Activated T-cell treated with anti-CD3 and anti-CD28 coated beads, Interleukin-2, amount 50 U/mL, for 72 hours (primary cell): Measurements from ENCODE around the gene CBLB. TPM values are rescaled to one million over a fixed set of nuclear protein-coding genes. Genes with fewer than 3 reads are reported as not detected.
A peak's percentile ranks its signal among the peaks of the same experiment; 100 is the strongest.

Experiments used
- ATAC-seq, 2 donors: fragments of 150-1000 bp; cut with Tn5 transposase; replicated peaks in 1 of 2; 2 replicates each; pipeline ENCODE4 v1.10.0; 2021; ENCODE audit warnings: moderate library complexity in 2 of 2, mild to moderate bottlenecking in 1 of 2
- DNase-seq, 2 donors: peaks; one replicate each; pipeline ENCODE4 v3.0.0; 2021 to 2022; ENCODE audit warnings: mixed read lengths in 1 of 2
- H3K27ac Mint-ChIP-seq: one replicate; pipeline ENCODE4 v1.8.0; 2022; ENCODE audit warnings: mild to moderate bottlenecking, moderate library complexity, mixed read lengths
- H3K27me3 Mint-ChIP-seq: one replicate; pipeline ENCODE4 v1.8.0; 2022; ENCODE audit warnings: low read depth, mixed read lengths
- H3K36me3 Mint-ChIP-seq, 2 donors: one replicate each; pipeline ENCODE4 v1.8.0; 2022; ENCODE audit warnings: mixed read lengths in 2 of 2, mild to moderate bottlenecking in 1 of 2; ENCODE audit not compliant: insufficient read depth in 2 of 2
- H3K4me1 Mint-ChIP-seq: one replicate; pipeline ENCODE4 v1.8.0; 2022; ENCODE audit warnings: low read depth, mixed read lengths
- H3K4me3 Mint-ChIP-seq, 2 donors: one replicate each; pipeline ENCODE4 v1.8.0; 2022; ENCODE audit warnings: mild to moderate bottlenecking in 2 of 2, mixed read lengths in 2 of 2, moderate library complexity in 2 of 2
- H3K9me3 Mint-ChIP-seq, 2 donors: one replicate each; pipeline ENCODE4 v1.8.0; 2022; ENCODE audit warnings: mixed read lengths in 2 of 2
- total RNA-seq, 2 donors: library from RNA; stranded (reverse); gene quantifications; one replicate each; pipeline ENCODE4 v1.2.3, GENCODE V29; 2022

CBLB gene
- total RNA-seq, 2 donors from 2014 or later, result 159 to 191 TPM

DNA sequence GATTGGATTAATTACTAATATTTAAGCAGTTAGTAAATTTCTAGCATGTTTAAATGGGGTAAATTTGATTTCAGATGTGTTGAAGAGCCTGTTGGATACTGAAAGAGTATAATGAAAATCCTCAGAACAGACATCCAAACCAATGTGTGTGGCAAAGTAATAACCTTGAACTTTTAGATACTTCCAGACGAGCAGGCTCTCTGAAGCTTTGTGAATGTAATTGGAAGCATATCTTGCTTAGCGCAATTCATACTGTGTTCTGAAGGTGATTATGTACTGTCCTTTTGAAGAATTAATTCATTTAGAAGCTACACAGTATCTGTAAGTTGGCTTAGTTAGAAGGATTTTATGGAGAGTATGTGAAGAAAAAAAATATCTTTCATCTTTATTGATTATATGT lies 161.8 kb downstream of the CBLB start:
- ATAC-seq (no peak), DNase-seq (no peak)
- Mint-ChIP-seq H3K9me3 (no peaks in the 10 kb centered on the region), H3K4me1 (peaks cover 13% of the 10 kb centered on the region), H3K27ac (no peak overlapping the region), H3K4me3 (no peak overlapping the region), H3K27me3 (no peaks in the 10 kb centered on the region), H3K36me3 (peaks cover 5 to 44% of the 10 kb centered on the region in 2 donors)

DNA sequence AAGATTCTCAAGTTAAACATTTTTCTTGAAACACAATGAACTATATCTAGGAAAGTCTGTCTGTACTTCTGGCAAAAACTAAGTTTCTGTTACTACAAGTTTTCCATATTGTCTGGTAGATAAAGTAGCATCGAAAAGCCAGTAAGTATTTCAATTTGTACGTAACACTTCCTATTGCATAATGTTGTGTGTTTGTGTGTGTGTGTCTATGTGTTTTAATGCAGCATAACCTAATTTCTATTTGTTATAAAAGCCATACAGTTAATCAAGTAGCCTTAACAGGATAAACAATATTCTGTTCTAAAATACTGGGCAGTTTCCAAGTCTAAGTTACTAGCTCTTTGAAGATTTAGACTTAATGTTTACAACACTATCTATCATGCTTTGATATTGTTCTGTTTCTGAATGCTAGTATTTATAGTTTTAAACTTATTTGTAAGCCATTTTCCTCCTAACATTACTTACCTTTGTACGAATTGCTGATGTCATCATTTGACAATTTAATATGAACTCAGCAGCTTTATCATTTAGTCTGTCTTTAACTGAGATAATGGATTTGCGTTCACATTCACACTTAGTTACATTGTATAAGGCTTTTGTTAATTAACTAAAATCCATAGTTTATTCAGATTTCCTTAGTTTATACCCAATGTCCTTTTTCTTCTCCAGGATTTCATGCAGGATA lies 163.9 kb downstream of the CBLB start:
- Mint-ChIP-seq H3K4me1 (peaks cover 26% of the 10 kb centered on the region), H3K27ac (no peak overlapping the region), H3K36me3 (peaks cover 6 to 51% of the 10 kb centered on the region in 2 donors), H3K9me3 (no peaks in the 10 kb centered on the region), H3K27me3 (no peaks in the 10 kb centered on the region), H3K4me3 (no peak overlapping the region)
- ATAC-seq (no peak), DNase-seq (no peak)

DNA sequence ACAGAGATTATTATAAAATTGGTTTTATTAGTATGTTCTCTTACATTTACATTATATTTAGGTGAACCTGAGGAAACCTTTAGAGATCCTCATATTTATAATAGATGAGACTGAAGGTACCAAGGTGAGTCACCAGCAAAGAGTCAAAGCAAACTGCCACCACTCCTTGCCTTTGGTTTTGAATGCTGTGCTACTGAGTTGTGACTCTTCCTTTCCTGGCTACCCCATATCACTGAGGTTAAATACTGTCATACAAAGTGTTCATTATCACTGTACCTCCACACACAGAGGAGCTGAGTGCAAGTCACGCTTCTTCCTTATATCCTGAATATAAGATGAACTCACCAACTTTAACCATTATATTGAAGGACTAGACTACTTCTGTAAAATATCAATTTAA lies 168.2 kb downstream of the CBLB start:
- peak; percentile 95 to 100 for ATAC-seq
- peak overlapping the region in 1 of 2 donors; percentile 38 for H3K4me3 Mint-ChIP-seq
- H3K9me3 Mint-ChIP-seq, result no peaks in the 10 kb centered on the region
- peaks cover 15 to 54% of the 10 kb centered on the region in 2 donors for H3K36me3 Mint-ChIP-seq
- H3K27ac Mint-ChIP-seq, result peak overlapping the region; percentile 92
- H3K27me3 Mint-ChIP-seq, result no peaks in the 10 kb centered on the region
- peak; percentile 38 to 39 for DNase-seq
- H3K4me1 Mint-ChIP-seq, result peaks cover 45% of the 10 kb centered on the region

DNA sequence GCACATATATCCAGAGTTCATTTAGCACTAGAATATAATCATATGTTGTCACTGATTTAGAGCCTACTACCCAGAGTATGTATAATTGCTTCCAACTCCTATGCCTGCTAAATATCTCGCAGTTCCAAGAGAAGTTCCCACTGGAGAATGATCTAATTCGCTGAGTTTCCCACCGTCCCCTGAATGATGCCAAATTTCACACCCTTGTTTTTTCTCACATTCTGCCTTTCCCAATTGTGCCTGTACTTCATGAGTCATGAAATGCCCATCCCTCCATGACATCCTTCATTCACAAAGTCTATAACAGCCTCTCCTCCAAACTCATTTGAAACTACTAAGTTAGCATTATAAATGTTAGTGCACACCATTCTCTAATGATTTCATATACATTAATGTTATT lies 177.2 kb downstream of the CBLB start:
- Mint-ChIP-seq H3K9me3 (no peaks in the 10 kb centered on the region), H3K36me3 (peaks cover 10 to 23% of the 10 kb centered on the region in 2 donors), H3K27me3 (no peaks in the 10 kb centered on the region), H3K27ac (peak overlapping the region; percentile 52), H3K4me1 (peaks cover 27% of the 10 kb centered on the region), H3K4me3 (no peak overlapping the region)
- no peak for DNase-seq
- no peak for ATAC-seq

DNA sequence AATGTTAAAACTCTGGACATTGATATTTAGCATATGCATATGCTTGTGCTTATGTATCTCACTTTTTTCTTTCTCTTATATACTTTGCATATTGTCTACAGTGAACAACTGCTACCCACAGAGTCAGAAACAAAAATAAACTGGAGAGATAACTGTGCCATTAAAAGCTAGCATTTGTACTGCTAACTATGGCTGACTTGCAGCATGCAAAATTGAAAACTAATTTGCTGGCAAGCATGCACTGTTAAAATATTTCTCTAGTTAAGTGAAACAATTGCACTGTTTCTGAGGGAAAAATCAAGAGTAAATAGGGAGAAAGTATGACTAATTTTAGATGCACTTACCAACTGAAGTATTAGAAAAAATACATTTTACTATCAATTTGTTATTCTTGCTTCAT lies 177.8 kb downstream of the CBLB start:
- no peak for ATAC-seq
- Mint-ChIP-seq H3K4me3 (no peak overlapping the region), H3K27me3 (no peaks in the 10 kb centered on the region), H3K36me3 (peaks cover 10 to 27% of the 10 kb centered on the region in 2 donors), H3K27ac (no peak overlapping the region), H3K9me3 (no peaks in the 10 kb centered on the region), H3K4me1 (peaks cover 29% of the 10 kb centered on the region)
- DNase-seq, result no peak

DNA sequence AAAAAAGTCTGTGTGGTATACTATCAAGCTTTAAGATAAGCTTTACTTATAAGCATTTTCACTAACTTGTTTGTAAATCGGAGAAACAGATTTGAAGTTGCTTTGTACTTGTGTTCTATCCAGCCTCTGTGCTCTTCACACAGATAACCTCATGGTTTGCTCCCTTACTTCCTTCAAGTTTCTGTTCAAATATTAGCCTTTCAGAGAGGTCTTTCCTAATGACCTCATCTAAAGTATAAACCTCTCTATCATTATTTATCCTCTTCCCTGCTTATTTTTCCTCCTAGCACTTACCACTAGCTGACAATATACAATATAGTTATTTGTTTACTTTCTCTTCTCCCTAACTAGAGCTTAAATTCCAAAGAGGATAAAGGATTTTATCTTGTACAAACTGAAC lies 180.0 kb downstream of the CBLB start:
- H3K4me1 Mint-ChIP-seq, result peaks cover 25% of the 10 kb centered on the region
- peak overlapping the region; percentile 69 for H3K27ac Mint-ChIP-seq

DNA sequence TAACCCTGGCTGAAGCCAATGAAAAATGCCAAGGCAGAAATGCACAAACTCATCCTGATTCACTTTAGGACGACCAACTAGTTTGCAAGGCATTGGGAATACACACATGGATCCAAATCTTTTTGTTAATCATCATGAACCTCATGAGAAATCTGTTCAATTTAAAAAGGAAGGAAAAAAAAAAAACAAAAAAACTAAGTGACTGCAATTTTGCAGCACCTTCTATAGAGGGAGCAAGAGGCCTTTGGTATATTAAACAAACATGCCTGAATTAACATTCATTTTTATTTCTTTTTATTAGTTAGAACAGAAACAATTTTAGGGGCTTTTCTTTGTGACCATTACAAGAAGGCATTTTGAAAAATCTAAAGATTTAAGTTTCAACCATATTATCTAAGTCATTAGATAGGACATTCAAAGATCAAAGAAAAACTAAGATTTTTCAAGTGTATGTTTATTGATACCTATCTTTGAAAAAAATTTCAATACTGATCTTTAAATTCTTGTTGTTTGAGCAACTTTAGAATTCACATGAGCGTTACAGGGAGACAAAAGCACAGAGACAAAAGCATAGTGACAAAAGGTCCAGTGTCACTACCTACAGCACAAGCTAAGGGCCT lies 182.4 kb downstream of the CBLB start:
- ATAC-seq (no peak), DNase-seq (no peak)
- Mint-ChIP-seq H3K27ac (peak overlapping the region; percentile 89), H3K9me3 (no peaks in the 10 kb centered on the region), H3K4me1 (peaks cover 25% of the 10 kb centered on the region), H3K36me3 (peaks cover 3 to 41% of the 10 kb centered on the region in 2 donors), H3K4me3 (no peak overlapping the region), H3K27me3 (no peaks in the 10 kb centered on the region)

More for the DNA sequence above, 180.0 kb downstream of the CBLB start:
- H3K9me3 Mint-ChIP-seq, result no peaks in the 10 kb centered on the region
- peak overlapping the region in 1 of 2 donors; percentile 43 for H3K4me3 Mint-ChIP-seq
- no peak for DNase-seq
- ATAC-seq, result no peak
- peaks cover 11 to 37% of the 10 kb centered on the region in 2 donors for H3K36me3 Mint-ChIP-seq
- H3K27me3 Mint-ChIP-seq, result no peaks in the 10 kb centered on the region

DNA sequence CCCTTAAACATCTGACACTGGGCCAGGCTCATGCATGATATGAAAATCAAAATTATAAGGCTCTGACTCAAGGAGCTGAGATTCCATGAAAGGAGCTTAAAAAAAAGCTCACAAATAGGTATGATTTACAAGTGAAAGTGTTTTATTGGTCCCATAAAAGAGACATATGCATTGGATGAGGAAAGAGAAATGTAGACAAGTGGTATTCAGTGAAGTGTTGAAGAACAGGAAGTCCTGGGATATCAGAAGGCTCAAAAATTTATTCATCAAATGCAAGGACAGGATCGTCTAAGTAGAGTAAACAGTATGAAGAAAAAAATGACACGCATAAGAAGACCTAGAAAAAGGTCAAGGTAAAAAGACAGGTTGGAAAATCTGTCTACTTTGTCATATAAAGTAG lies 188.9 kb downstream of the CBLB start:
- Mint-ChIP-seq H3K4me1 (peaks cover 20% of the 10 kb centered on the region), H3K27ac (no peak overlapping the region), H3K36me3 (peaks cover 17 to 60% of the 10 kb centered on the region in 2 donors), H3K4me3 (no peak overlapping the region), H3K9me3 (peaks cover 0 to 1% of the 10 kb centered on the region in 2 donors), H3K27me3 (no peaks in the 10 kb centered on the region)
- DNase-seq, result no peak
- no peak for ATAC-seq

DNA sequence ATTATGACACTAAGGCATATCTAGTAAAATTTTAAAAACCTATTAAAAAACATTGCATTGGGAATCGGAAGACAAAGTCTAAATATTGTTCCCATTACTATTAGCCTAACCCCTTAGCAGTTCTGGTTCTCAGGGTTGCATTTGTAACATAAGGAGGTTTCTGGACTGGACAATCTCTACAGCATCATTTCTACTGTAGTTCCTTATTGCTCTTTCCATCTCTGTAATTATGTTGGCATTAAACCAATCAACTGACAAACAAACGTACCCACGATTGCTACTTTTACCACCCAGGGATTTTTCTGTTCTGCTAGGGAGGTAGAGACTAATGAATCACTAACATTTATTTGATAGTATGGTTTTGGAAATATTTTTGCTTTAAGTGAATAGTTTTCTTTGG lies 190.8 kb downstream of the CBLB start:
- Mint-ChIP-seq H3K36me3 (peaks cover 19 to 59% of the 10 kb centered on the region in 2 donors), H3K27ac (no peak overlapping the region), H3K9me3 (peaks cover 0 to 1% of the 10 kb centered on the region in 2 donors), H3K4me1 (peaks cover 25% of the 10 kb centered on the region), H3K27me3 (no peaks in the 10 kb centered on the region), H3K4me3 (no peak overlapping the region)
- no peak for ATAC-seq
- DNase-seq, result no peak

DNA sequence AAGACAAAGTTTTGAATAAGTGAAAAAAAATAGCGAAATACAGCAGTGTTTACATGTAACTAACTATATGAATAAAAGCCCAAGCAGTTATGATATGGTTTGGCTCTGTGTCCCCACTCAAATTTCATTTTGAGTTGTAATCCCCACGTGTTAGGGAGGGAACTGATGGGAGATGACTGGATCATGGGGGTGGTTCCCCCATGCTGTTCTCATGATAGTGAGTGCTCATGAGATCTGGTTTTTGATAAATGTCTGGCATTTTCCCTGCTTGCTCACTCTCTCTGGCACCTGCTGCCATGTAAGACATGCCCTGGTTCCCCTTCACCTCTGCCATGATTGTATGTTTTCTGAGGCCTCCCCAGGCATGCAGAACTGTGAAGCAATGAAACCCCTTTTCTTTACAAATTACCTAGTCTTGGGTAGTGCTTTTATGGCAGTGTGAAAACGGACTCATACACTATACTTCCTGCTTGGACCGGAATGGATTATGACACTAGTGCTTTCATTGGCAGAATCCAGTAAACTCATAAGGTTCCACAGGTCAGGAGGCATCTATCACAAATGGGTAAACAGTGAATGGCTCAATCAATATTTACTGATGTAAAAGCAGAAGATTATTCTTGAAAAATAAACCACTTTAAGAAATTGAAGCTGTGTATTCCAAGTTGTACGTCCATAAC lies 192.1 kb downstream of the CBLB start:
- DNase-seq, result peak; percentile 62 to 64
- H3K27me3 Mint-ChIP-seq, result no peaks in the 10 kb centered on the region
- peak overlapping the region; percentile 10 to 69 for H3K4me3 Mint-ChIP-seq
- H3K4me1 Mint-ChIP-seq, result peaks cover 25% of the 10 kb centered on the region
- peak; percentile 92 to 97 for ATAC-seq
- H3K27ac Mint-ChIP-seq, result peak overlapping the region; percentile 81
- peaks cover 19 to 58% of the 10 kb centered on the region in 2 donors for H3K36me3 Mint-ChIP-seq
- H3K9me3 Mint-ChIP-seq, result peaks cover 0 to 1% of the 10 kb centered on the region in 2 donors

DNA sequence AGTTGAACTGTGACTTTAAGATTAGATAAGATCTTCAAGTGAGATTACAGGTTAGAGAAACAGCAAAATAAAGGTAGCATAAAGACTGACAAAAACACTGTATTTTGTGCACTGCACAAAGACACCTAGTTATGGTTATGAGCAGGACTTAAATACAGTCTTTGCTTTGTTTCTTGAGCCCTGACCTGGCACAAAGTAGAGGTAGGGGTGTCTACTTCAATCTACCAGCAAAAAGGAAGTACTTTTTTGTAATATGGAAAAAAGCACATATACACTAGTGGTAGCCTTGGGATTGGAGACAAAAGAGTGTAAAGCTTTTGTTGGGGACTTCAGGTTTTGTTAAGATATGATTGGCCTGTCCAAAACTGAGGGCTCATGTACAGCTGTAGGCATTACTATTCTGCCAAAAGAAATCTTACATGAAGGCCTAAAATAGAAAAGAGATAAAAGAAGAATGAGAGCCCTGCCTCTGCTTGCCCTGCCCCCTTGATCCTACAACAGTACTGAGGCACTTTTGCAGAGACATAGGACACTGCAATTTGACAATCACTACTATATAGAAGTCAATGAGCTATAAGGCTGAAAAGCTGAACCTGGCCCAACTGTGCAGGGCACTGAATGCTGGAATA lies 194.3 kb downstream of the CBLB start:
- H3K36me3 Mint-ChIP-seq, result peaks cover 11 to 55% of the 10 kb centered on the region in 2 donors
- H3K9me3 Mint-ChIP-seq, result peaks cover 0 to 1% of the 10 kb centered on the region in 2 donors
- H3K27me3 Mint-ChIP-seq, result no peaks in the 10 kb centered on the region
- H3K27ac Mint-ChIP-seq, result peak overlapping the region; percentile 65
- ATAC-seq (no peak), DNase-seq (no peak)
- no peak overlapping the region for H3K4me3 Mint-ChIP-seq
- H3K4me1 Mint-ChIP-seq, result peaks cover 25% of the 10 kb centered on the region

DNA sequence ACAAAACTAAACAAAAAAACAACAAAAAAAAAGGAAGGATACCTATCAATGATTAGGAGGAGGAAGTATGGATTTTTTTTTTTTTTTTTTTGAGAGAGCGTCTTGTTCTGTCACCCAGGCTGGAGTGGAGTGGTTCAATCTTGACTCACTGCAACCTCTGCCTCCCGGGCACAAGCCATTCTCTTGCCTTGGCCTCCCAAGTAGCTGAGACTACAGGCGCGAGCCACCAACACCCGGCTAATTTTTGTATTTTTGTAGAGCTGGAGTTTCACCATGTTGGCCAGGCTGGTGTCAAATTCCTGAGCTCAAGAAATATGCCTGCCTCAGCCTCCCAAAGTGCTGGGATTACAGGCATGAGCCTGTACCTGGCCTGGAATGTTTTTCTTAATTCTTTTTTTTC lies 195.8 kb downstream of the CBLB start:
- no peak overlapping the region for H3K27ac Mint-ChIP-seq
- ATAC-seq, result no peak
- no peak for DNase-seq
- H3K9me3 Mint-ChIP-seq, result peaks cover 0 to 1% of the 10 kb centered on the region in 2 donors
- H3K4me1 Mint-ChIP-seq, result peaks cover 20% of the 10 kb centered on the region
- H3K36me3 Mint-ChIP-seq, result peaks cover 12 to 59% of the 10 kb centered on the region in 2 donors
- no peaks in the 10 kb centered on the region for H3K27me3 Mint-ChIP-seq
- H3K4me3 Mint-ChIP-seq, result no peak overlapping the region

DNA sequence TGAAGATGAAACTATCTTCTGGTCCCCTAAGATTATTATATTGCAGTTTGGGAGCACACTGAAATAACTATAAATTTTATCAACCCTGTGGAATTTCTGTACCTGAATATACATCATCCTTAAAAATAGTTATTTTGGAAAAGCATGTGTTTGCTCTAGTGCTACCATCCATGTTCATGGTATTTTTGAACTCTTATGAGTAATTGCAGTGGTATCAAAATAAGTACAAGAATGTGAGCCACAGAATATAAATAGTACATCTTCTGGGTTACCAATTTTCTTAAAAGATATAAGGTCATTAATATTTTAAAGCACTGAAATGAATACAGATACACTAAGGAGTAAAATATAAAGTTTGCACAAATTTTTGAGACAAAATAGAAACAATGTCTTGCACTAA lies 206.5 kb downstream of the CBLB start:
- Mint-ChIP-seq H3K4me1 (no peaks in the 10 kb centered on the region), H3K36me3 (peaks cover 11 to 43% of the 10 kb centered on the region in 2 donors), H3K4me3 (no peak overlapping the region), H3K9me3 (no peaks in the 10 kb centered on the region), H3K27me3 (no peaks in the 10 kb centered on the region), H3K27ac (peak overlapping the region; percentile 46)
- DNase-seq, result no peak
- ATAC-seq, result no peak
